ENCODE measurements around the gene NTHL1. TPM values are rescaled to one million over a fixed set of nuclear protein-coding genes. Genes with fewer than 3 reads are reported as not detected.

The NTHL1 gene
- total and polyA plus RNA-seq, 9 of the 15 experiments (the other 6 are each of a cell fraction or from before 2014, with no cell fraction given): 1.1 to 58.8 (median 17.6) TPM

- intact Hi-C loops (cut with micrococcal nuclease) (no loop called here), in situ Hi-C loops (cut with MboI) (no loop called here)
- no peak within 1 kb of the TSS for H3K27ac ChIP-seq (ENCODE audit: extremely low read depth, low read depth, low read length)
- ATAC-seq: no peak
- H3K9me3 ChIP-seq (replicated peaks; ENCODE audit: control insufficient read depth, insufficient read depth, low read depth, low read length): no peaks in the 10 kb centered on the region
- peak; percentile 41 to 64 (median 55) for DNase-seq (ENCODE audit: extremely low read depth in 1 of 4, low spot score in 3 of 4)
- H3K27me3 ChIP-seq (ENCODE audit: control insufficient read depth in 2 of 2, insufficient read depth in 2 of 2, low read length in 2 of 2): no peaks in the 10 kb centered on the region
- TF ChIP-seq POLR2G (IDR thresholded peaks at IDR 0.05; ENCODE audit: low read depth, low read length) (0 out of 2 replicates have a peak, but pooled peaks have one; percentile 4), ZZZ3 (IDR thresholded peaks at IDR 0.05) (no peak), SETDB1 (IDR thresholded peaks at IDR 0.05; ENCODE audit: low read length) (no peak), TAF1 (IDR thresholded peaks at IDR 0.05; ENCODE audit: control insufficient read depth, extremely low read depth, insufficient read depth, low read length, severe bottlenecking) (no peak), EGR1 (conservative IDR thresholded peaks at IDR 0.05) (peak; percentile 77)
- H3K36me3 ChIP-seq (ENCODE audit: control insufficient read depth, insufficient read depth, low read length): no peaks in the 10 kb centered on the region
- H3K79me2 ChIP-seq (ENCODE audit: control insufficient read depth, insufficient read depth, low read length): no peaks in the 10 kb centered on the region
- H3K9me1 ChIP-seq (ENCODE audit: control insufficient read depth, insufficient read depth, low read length): no peaks in the 10 kb centered on the region
- CTCF ChIA-PET (ENCODE audit: low intra/inter-chr PET ratio): no interaction called here
- WGBS (ENCODE audit: insufficient coverage, low coverage, missing lambda C conversion rate): 41% methylated on average over 12 of the region's 33 CpGs
- no TSS peak for BruUV-seq (replicated peaks)
- peak within 1 kb of the TSS; percentile 62; the same call in 1 of the 2 replicates for H2AFZ ChIP-seq (ENCODE audit: low read depth, low read length)
- peak within 1 kb of the TSS in 1 of 2 experiments; percentile 77; a peak in 2 of 4 replicates for H3K9ac ChIP-seq (ENCODE audit: insufficient read depth in 1 of 2, low read depth in 2 of 2, low read length in 2 of 2)
- peak within 1 kb of the TSS; percentile 11 for H3K4me3 ChIP-seq
- FAIRE-seq: no peak
- POLR2A ChIA-PET: interaction anchor here (0.6 to 1.3 kb wide), 4 partner anchors 16 to 134 kb away, joined by 3 to 4 read pairs (median 4); no protein-coding TSS in a partner anchor
- no peaks in the 10 kb centered on the region for H4K20me1 ChIP-seq (replicated peaks; ENCODE audit: control insufficient read depth, insufficient read depth, low read length)
- peaks cover 16 to 61% of the 10 kb centered on the region in 2 experiments; a peak in 4 of 5 replicates for H3K4me1 ChIP-seq (replicated peaks in 1 of 2; ENCODE audit: control insufficient read depth in 2 of 2, insufficient read depth in 2 of 2, low read length in 2 of 2)
- H3K4me2 ChIP-seq (ENCODE audit: insufficient read depth, low read length): no peak within 1 kb of the TSS
Measured at GRCh38 chr16:2019518-2019920, 28.1 kb downstream of the NTHL1 start, which contains the start of gene NPW. Gene NPW, plus strand, starts transcription at chr16:2019785.

All from K562 (cell line).